ENCODE results near the gene KCNQ1OT1. TPM values are rescaled to one million over a fixed set of nuclear protein-coding genes. Genes with fewer than 3 reads are reported as not detected.
A peak's percentile ranks its signal among the peaks of the same experiment; 100 is the strongest.

KCNQ1OT1 gene
- total and polyA plus RNA-seq, 4 donors, result 0.08 to 5.4 (median 1.2) TPM

GRCh38 chr11:2558397-2558796, 141.4 kb downstream of the KCNQ1OT1 start:
- WGBS, 2 donors, result 95 to 97% methylated on average over 17 of the region's 17 CpGs
- DNase-seq (peak; percentile 29 to 57), ATAC-seq (ENCODE audit: low FRiP score) (no peak)
- no peaks in the 10 kb centered on the region for H3K27me3 ChIP-seq (ENCODE audit: control insufficient read depth in 1 of 2, insufficient read depth in 2 of 2, low read length in 1 of 2)
- H3K4me3 ChIP-seq (ENCODE audit: low read length in 2 of 2), result no peak overlapping the region
- no peak overlapping the region for H3K27ac ChIP-seq (ENCODE audit: low read depth in 1 of 2, low read length in 2 of 2)
- intact Hi-C loops (cut with DNase I), result no loop called here
- no peaks in the 10 kb centered on the region for H3K4me1 ChIP-seq (ENCODE audit: control insufficient read depth in 1 of 2, insufficient read depth in 2 of 2, low read length in 2 of 2)
- no peaks in the 10 kb centered on the region for H3K36me3 ChIP-seq (ENCODE audit: control insufficient read depth in 1 of 2, insufficient read depth in 2 of 2, low read length in 1 of 2)
- no peaks in the 10 kb centered on the region for H3K9me3 ChIP-seq (ENCODE audit: control insufficient read depth, low read length)

Other genes starting within 250 kb of the KCNQ1OT1 start
- gene CDKN1C, start 185.8 kb upstream of the KCNQ1OT1 start, total RNA-seq, result 10 to 100 TPM; 13.7 to 37.7 TPM
- 10 to 100 TPM; 11.3 to 21.3 TPM for gene CDKN1C, start 185.8 kb upstream of the KCNQ1OT1 start, polyA plus RNA-seq
- 1 to 10 TPM; 6.4 to 7.1 TPM for gene PHLDA2, start 229.4 kb upstream of the KCNQ1OT1 start, total RNA-seq
- gene PHLDA2, start 229.4 kb upstream of the KCNQ1OT1 start, polyA plus RNA-seq, result 10 to 100 TPM in 1 of 2 donors, 1 to 10 TPM in 1; 7.4 to 17.2 TPM

Data from aorta (tissue), 5 donors.